ENCODE measurements around the gene MX2.
"Not testable (repeated sequence)": the region's sequence is repeated elsewhere in the genome, so short reads cannot be mapped to it uniquely, and the experiment has no call there.

Gene MX2

DNA sequence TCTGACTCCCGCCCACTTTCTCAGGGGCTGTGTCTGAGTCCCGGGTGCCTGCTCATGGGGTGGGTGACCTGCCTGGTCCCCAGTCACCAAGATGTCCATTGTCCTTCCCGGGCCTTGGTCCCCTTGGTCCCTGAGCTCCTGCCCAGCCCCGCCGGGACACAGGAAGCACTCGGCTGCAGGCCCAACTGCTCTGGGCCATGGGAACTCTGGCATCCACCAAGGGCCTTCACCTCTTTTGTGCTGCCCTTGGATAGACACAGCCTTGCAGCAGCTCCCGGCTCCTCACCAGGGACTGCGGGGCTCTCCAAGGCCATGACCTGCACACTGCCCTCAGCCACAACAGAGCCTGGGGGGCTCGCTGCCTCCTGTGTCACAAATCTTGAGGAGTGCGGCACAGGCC lies 42.1 kb downstream of the MX2 start:
- no peak overlapping the region for H3K4me3 ChIP-seq (ENCODE audit: low read length)
- no peak for DNase-seq (ENCODE audit: low read depth, low spot score)

- DNase-seq (ENCODE audit: low read depth, low spot score): no peak
- no peak overlapping the region for H3K4me3 ChIP-seq (ENCODE audit: low read length)
Observed at GRCh38 chr21:41405321-41405720, 43.5 kb downstream of the MX2 start.

DNA sequence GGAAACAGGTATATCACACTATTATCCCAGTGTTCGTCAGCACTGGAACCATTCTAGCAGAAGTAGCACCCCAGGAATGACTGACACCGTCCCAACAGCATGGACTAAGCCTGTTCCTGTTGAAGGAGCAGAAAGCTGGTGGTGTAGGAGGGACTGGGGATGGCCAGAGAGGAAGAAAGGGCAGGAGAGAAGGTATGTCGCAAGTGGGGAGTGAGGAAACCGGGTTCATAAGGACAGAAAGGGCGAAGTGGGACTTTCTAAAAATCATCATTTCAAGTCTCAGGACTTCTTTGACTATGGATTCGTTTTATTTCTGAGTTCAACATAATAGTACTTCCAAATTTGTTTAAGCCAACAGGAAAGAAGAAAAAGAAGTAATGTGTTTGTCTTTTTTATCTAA lies 44.5 kb downstream of the MX2 start:
- DNase-seq (ENCODE audit: low read depth, low spot score): no peak
- H3K4me3 ChIP-seq (ENCODE audit: low read length): no peak overlapping the region

GRCh38 chr21:41407541-41408460 lies 46.0 kb downstream of the MX2 start:
- no peak overlapping the region for H3K4me3 ChIP-seq (ENCODE audit: low read length)
- no peak for DNase-seq (ENCODE audit: low read depth, low spot score)

DNA sequence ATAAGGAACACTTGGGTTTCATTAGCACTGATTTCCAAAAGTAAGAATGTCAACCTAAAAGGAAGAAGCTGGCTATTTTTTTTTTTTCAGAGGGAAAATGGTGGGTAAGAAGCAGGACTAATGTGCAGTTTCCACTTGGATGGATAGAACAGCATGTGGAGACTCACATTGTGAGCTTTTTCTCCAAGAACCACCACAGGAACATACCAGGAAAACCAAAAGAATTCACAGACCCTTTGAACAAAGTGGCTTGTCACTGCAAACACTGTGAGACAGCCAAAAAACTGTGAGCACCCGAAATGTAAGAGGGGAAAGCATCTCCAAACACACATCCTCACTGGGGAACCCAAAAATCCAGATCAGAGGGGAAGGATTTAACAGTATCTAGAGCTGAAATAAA lies 48.5 kb downstream of the MX2 start:
- DNase-seq (ENCODE audit: low read depth, low spot score): no peak
- H3K4me3 ChIP-seq (ENCODE audit: low read length): no peak overlapping the region

- H3K4me3 ChIP-seq (ENCODE audit: low read length): no peak overlapping the region
- no peak for DNase-seq (ENCODE audit: low read depth, low spot score)
Observed at GRCh38 chr21:41410767-41411448, 49.1 kb downstream of the MX2 start.

DNA sequence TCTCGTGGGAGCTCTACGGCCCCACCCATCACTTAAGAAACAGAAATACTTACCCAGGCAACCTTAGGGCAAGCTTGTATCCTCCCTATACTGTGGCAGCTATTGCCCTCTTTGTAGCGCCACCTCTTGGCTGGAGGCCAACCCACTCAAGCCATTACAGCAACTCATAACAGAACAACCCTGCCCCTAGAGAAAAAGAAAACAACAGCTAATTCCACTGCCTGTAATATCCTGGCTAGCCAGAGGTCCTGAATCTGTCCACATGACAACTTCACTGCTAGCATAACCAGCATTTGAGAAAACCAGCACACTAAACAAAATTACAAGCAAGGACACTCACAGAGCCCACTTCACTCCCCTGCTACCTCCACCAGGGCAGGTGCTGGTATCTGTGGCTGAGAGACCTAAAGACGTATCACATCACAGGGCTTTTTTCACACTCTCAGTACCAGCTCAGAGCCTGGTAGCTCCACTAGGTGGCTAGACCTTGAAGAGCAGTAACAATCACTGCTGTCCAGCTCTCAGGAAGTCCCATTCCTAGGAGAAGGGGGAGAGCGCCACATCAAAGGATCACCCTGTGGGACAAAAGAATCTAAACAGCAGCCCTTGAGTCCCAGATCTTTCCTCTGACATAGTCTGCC lies 49.7 kb downstream of the MX2 start:
- peak; percentile 29 for DNase-seq (ENCODE audit: low read depth, low spot score)
- no peak overlapping the region for H3K4me3 ChIP-seq (ENCODE audit: low read length)

- not testable (repeated sequence) for DNase-seq (ENCODE audit: low read depth, low spot score); H3K4me3 ChIP-seq (ENCODE audit: low read length)
Observed at GRCh38 chr21:41417505-41417904, 55.7 kb downstream of the MX2 start.

DNA sequence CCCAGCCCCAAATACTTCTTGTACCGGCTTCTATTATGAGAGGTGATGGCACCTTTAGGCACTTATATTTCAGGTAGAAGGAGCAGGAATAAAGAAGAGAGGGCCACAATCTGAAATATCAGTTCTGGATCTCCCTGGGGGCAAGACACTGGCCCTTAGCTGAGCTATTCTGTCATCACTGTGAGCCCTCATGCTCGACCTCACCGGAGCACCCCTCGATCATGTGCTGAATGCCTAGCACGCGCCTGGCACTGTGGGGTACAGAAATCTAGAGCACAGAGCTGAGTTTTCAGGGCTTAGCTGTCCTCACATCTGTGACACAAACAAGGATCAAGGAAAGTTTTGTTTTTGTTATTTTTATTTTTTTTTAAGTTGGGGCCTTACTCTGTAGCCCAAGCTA lies 56.6 kb downstream of the MX2 start:
- DNase-seq (ENCODE audit: low read depth, low spot score): no peak
- H3K4me3 ChIP-seq (ENCODE audit: low read length): no peak overlapping the region

- H3K4me3 ChIP-seq (ENCODE audit: low read length): no peak overlapping the region
- DNase-seq (ENCODE audit: low read depth, low spot score): no peak
Observed at GRCh38 chr21:41418956-41419680, 57.3 kb downstream of the MX2 start.

DNA sequence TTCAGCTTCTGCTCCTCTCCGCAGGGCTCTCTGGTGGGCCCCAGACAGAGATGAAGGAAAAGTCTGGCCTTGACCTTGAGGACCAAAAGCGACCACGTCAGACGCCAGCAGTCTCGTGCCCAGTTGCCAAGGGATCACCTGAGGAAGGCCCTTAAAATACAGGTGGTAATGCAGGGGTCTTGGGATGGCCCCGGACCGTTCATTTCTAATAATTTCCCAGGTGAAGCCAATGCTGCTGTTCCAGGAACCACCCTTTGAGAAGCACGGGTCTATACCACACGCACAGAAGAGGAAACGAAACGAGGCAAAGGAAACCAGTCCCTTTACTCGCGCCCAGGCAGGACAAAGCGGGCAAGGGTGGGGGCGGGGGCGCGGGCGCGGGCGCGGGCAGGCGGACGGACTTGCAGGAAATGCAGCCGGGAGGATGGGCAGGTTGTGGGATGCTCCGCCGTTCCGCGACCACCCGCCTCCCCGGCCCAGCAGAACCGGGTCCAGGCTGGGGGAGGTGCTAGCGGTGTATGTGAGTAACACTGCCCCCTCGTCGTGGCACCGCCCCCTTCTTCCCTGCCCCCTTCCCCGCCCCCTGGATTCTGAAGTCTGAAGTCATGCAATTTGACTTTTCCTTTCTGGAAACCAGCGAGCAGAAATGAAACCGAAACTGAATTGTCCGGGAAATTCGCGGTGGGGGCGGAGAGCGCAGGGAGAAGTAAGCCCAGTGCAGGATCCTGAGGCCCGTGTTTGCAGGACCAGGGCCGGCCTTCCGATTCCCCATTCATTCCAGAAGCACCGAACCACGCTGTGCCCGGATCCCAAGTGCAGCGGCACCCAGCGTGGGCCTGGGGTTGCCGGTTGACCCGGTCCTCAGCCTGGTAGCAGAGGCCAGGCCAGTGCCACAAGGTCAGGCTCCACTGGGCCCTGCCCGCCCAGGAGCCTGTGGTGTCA lies 58.4 kb downstream of the MX2 start:
- no peak for DNase-seq (ENCODE audit: low read depth, low spot score)
- peak overlapping the region; percentile 22 for H3K4me3 ChIP-seq (ENCODE audit: low read length)

GRCh38 chr21:41420998-41421397 lies 59.2 kb downstream of the MX2 start:
- H3K4me3 ChIP-seq (ENCODE audit: low read length); DNase-seq (ENCODE audit: low read depth, low spot score): not testable (repeated sequence)

GRCh38 chr21:41422546-41423304 lies 60.9 kb downstream of the MX2 start:
- no peak overlapping the region for H3K4me3 ChIP-seq (ENCODE audit: low read length)
- DNase-seq (ENCODE audit: low read depth, low spot score): no peak

GRCh38 chr21:41423305-41423636 lies 61.4 kb downstream of the MX2 start:
- DNase-seq (ENCODE audit: low read depth, low spot score); H3K4me3 ChIP-seq (ENCODE audit: low read length): not testable (repeated sequence)

DNA sequence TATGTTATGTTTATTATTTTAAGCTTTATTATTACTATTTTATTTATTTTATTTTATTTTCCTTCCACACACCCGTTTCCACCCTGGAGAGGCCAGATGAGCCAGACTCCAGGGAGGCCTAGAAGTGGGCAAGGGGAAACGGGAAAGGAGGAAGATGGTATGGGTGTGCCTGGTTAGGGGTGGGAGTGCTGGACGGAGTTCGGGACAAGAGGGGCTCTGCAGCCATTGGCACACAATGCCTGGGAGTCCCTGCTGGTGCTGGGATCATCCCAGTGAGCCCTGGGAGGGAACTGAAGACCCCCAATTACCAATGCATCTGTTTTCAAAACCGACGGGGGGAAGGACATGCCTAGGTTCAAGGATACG lies 63.7 kb downstream of the MX2 start:
- no peak for DNase-seq (ENCODE audit: low read depth, low spot score)
- no peak overlapping the region for H3K4me3 ChIP-seq (ENCODE audit: low read length)

GRCh38 chr21:41425954-41426675 lies 64.3 kb downstream of the MX2 start, which contains the start of gene MX1:
Gene MX1, plus strand, starts transcription at chr21:41426239. Its CDS starts 5,832 bp downstream, at chr21:41432071.
- no peak within 1 kb of the TSS for H3K4me3 ChIP-seq (ENCODE audit: low read length)
- DNase-seq (ENCODE audit: low read depth, low spot score): no peak

Measured in Jurkat, Clone E6-1 (cell line).